GM12878 (cell line): ENCODE measurements around the gene FNDC3B. TPM values are rescaled to one million over a fixed set of nuclear protein-coding genes. Genes with fewer than 3 reads are reported as not detected.

Source experiments
- ATAC-seq: fragments of 200-7000 bp; cut with Tn5 transposase; 3 replicates; pipeline ENCODE4 v1.9.1; 2020; ENCODE audit warnings: mild to moderate bottlenecking, moderate library complexity
- BruUV-seq: library from RNA; stranded (reverse); fragments of 400-500 nt; replicated peaks from 2 replicates; lab custom pipeline; 2021; lab: Mats Ljungman, UMichigan
- CTCF ChIA-PET: fragments of 300-600 bp; sonication (Branson Sonifier 250); formaldehyde crosslinking; extraction: SDS; loops from one replicate; lab custom pipeline; 2021; ENCODE audit warnings: inconsistent platforms; lab: Yijun Ruan, JAX
- POLR2A ChIA-PET: fragments of 350-600 bp; formaldehyde crosslinking; extraction: SDS; loops from one replicate; lab custom pipeline; 2021; ENCODE audit warnings: inconsistent platforms; lab: Charles Lee
- RAD21 ChIA-PET: fragments of 300-600 bp; sonication (Branson Sonifier 250); formaldehyde crosslinking; loops from one replicate; lab custom pipeline; 2023; ENCODE audit warnings: antibody characterized with exemption; ENCODE audit not compliant: unreplicated experiment; lab: Charles Lee
- SMC1A ChIA-PET: fragments of 300-600 bp; sonication (Branson Sonifier 250); formaldehyde crosslinking; loops from one replicate; lab custom pipeline; 2023; ENCODE audit not compliant: unreplicated experiment, uncharacterized antibody; lab: Charles Lee
- DNase-seq: peaks from one replicate; pipeline ENCODE4 v3.0.0-alpha.2; 2011; ENCODE audit warnings: low read depth, low spot score
- FAIRE-seq: peaks from 3 replicates; lab custom pipeline; 2011; peaks lifted over from hg19 to GRCh38; lab: Jason Lieb, UNC
- H2AFZ ChIP-seq: 2 replicates; pipeline ENCODE4 v1.6.0; 2011; ENCODE audit warnings: low read depth, low read length, control low read depth; ENCODE audit not compliant: control insufficient read depth
- H3K27ac ChIP-seq: 2 replicates; pipeline ENCODE4 v1.5.1; 2011; ENCODE audit warnings: control low read depth; ENCODE audit not compliant: control insufficient read depth, insufficient read depth
- H3K27me3 ChIP-seq, 2 experiments: replicated peaks in 1 of 2; 2 replicates each; pipeline versions ENCODE4 v1.6.0 to v1.6.1; 2011; ENCODE audit warnings: low read length in 1 of 2; ENCODE audit not compliant: control insufficient read depth in 2 of 2, insufficient read depth in 2 of 2
- H3K36me3 ChIP-seq, 2 experiments: 2 replicates each; pipeline ENCODE4 v1.5.1; 2011; ENCODE audit warnings: low read length in 1 of 2; ENCODE audit not compliant: control insufficient read depth in 2 of 2, insufficient read depth in 2 of 2
- H3K4me1 ChIP-seq: 2 replicates; pipeline ENCODE4 v1.6.1; 2011; ENCODE audit warnings: mild to moderate bottlenecking, low read length, moderate library complexity, mixed read lengths; ENCODE audit not compliant: control insufficient read depth, insufficient read depth
- H3K4me2 ChIP-seq: 2 replicates; pipeline ENCODE4 v1.6.0; 2011; ENCODE audit warnings: control low read depth; ENCODE audit not compliant: control insufficient read depth, insufficient read depth
- H3K4me3 ChIP-seq: fragments of 200-600 bp; sonication (generic); 2 replicates; pipeline ENCODE4 v1.5.1; 2016
- H3K79me2 ChIP-seq: 2 replicates; pipeline ENCODE4 v1.6.0; 2011; ENCODE audit warnings: low read length; ENCODE audit not compliant: control insufficient read depth, insufficient read depth
- H3K9ac ChIP-seq: 2 replicates; pipeline ENCODE4 v1.8.0; 2011; ENCODE audit warnings: low read length, control low read depth, mixed read lengths; ENCODE audit not compliant: control insufficient read depth, insufficient read depth
- H3K9me3 ChIP-seq: replicated peaks from 3 replicates; pipeline ENCODE4 v1.5.1; 2011; ENCODE audit warnings: mild to moderate bottlenecking, low read length; ENCODE audit not compliant: control insufficient read depth, insufficient read depth
- H4K20me1 ChIP-seq: 2 replicates; pipeline ENCODE4 v1.6.0; 2011; ENCODE audit not compliant: control insufficient read depth, insufficient read depth
- ATF3 ChIP-seq: IDR thresholded peaks from 2 replicates; pipeline ENCODE4 v1.6.1; 2011; ENCODE audit warnings: low read depth, mild to moderate bottlenecking, low read length, moderate library complexity, borderline replicate concordance; ENCODE audit errors: extremely low read depth
- SMAD1 ChIP-seq: fragments of 450-650 bp; IDR thresholded peaks from 2 replicates; pipeline ENCODE4 v1.6.1; 2018; ENCODE audit warnings: mild to moderate bottlenecking, low read depth; ENCODE audit not compliant: partially characterized antibody
- TCF7 ChIP-seq: IDR thresholded peaks from 2 replicates; pipeline ENCODE4 v1.6.1; 2014; ENCODE audit warnings: antibody characterized with exemption, borderline replicate concordance
- WGBS: methylation state at CpG from one replicate; pipeline ENCODE4 v1.1.6; 2016; ENCODE audit warnings: low lambda C conversion rate; ENCODE audit not compliant: insufficient replicate concordance, insufficient coverage; ENCODE audit errors: missing lambda C conversion rate; 5-methylcytosine and 5-hydroxymethylcytosine counted together
- in situ Hi-C: fragments of 300-500 bp; cut with MboI; formaldehyde crosslinking; loops from 9 replicates; pipeline ENCODE4 v1.14.3; 2018; ENCODE audit warnings: mixed read lengths
- intact Hi-C: fragments of 100-400 bp; cut with micrococcal nuclease; formaldehyde crosslinking; loops from one replicate; pipeline ENCODE4 v1.14.2; 2022; ENCODE audit not compliant: unreplicated experiment
- polyA plus RNA-seq, 11 experiments: library from polyadenylated mRNA; depleted of rRNA in 4 of 11; unstranded in 6 of 11; stranded (reverse) in 5 of 11; fragments of >200 nt; fragmentation: Nextera tagmentation in 4 of 11; fragmentation: Illumina TruSeq in 1 of 11; extraction: Ambion mirVana in 4 of 11; extraction: Trizol in 1 of 11; gene quantifications; 1 replicate in 1 of 11; 2 replicates in 10 of 11; pipeline versions ENCODE4 v1.2.1 to v1.2.3, GENCODE V29; 2011 to 2016; ENCODE audit warnings: inconsistent platforms in 2 of 11, missing spikeins in 2 of 11, low read depth in 1 of 11
- total RNA-seq, 4 experiments: library from RNA; depleted of rRNA in 3 of 4; stranded (reverse); fragments of >200 nt in 3 of 4; fragmentation: Illumina TruSeq in 1 of 4; extraction: Trizol in 1 of 4; gene quantifications; 2 replicates each; pipeline versions ENCODE4 v1.2.1 to v1.2.3, GENCODE V29; 2013 to 2021
- TF ChIP-seq, protein P1 (sequence below): fragments of 450-650 bp; formaldehyde crosslinking; IDR thresholded peaks from 2 replicates; pipeline ENCODE4 v1.4.0; 2022; ENCODE audit warnings: mild to moderate bottlenecking, moderate library complexity

FNDC3B gene
- total and polyA plus RNA-seq, 10 of the 15 experiments (the other 5 are each of a cell fraction or from before 2014, with no cell fraction given), result 7.9 to 35.0 (median 18.5) TPM

GRCh38 chr3:172441581-172441980 is 402.2 kb downstream of the FNDC3B start:
- POLR2A ChIA-PET, result no interaction called here
- SMC1A ChIA-PET, result interaction anchor here (0.6 kb wide), 2 partner anchors 557 to 1380 kb away, joined by 3 read pairs; no protein-coding TSS in a partner anchor
- WGBS, result 55% methylated on average over 5 of the region's 5 CpGs
- H3K9me3 ChIP-seq, result no peaks in the 10 kb centered on the region
- CTCF ChIA-PET, result interaction anchor here (0.6 to 1.1 kb wide), 2 partner anchors 20 to 1425 kb away, joined by 3 to 4 read pairs; no protein-coding TSS in a partner anchor
- intact Hi-C loops, result no loop called here
- DNase-seq (no peak), ATAC-seq (no peak), FAIRE-seq (no peak)
- no peaks in the 10 kb centered on the region for H3K79me2 ChIP-seq
- no peak overlapping the region for H3K27ac ChIP-seq
- no peaks in the 10 kb centered on the region for H3K36me3 ChIP-seq
- in situ Hi-C loops, result no loop called here
- no peaks in the 10 kb centered on the region for H4K20me1 ChIP-seq
- no peak for TF ChIP-seq ATF3
- no peaks in the 10 kb centered on the region for H3K4me1 ChIP-seq
- peaks cover 0 to 4% of the 10 kb centered on the region in 2 experiments; a peak in 2 of 4 replicates for H3K27me3 ChIP-seq
- H3K9ac ChIP-seq, result no peak overlapping the region
- H2AFZ ChIP-seq, result no peak overlapping the region
- H3K4me2 ChIP-seq, result no peak overlapping the region
- BruUV-seq, result no TSS peak
- H3K4me3 ChIP-seq, result no peak overlapping the region
- RAD21 ChIA-PET, result no interaction called here

- Histone ChIP-seq H3K4me3 (no peak overlapping the region), H3K9me3 (no peaks in the 10 kb centered on the region; the same call in 2 of the 3 replicates), H3K27ac (no peak overlapping the region), H3K9ac (no peak overlapping the region), H3K36me3 (no peaks in the 10 kb centered on the region), H4K20me1 (no peaks in the 10 kb centered on the region), H3K27me3 (peaks cover 3 to 13% of the 10 kb centered on the region in 2 experiments), H3K4me2 (no peak overlapping the region), H3K79me2 (no peaks in the 10 kb centered on the region), H2AFZ (no peak overlapping the region), H3K4me1 (no peaks in the 10 kb centered on the region)
- ChIA-PET POLR2A (no interaction called here), RAD21 (no interaction called here), CTCF (no interaction called here), SMC1A (no interaction called here)
- TF ChIP-seq, protein P1, sequence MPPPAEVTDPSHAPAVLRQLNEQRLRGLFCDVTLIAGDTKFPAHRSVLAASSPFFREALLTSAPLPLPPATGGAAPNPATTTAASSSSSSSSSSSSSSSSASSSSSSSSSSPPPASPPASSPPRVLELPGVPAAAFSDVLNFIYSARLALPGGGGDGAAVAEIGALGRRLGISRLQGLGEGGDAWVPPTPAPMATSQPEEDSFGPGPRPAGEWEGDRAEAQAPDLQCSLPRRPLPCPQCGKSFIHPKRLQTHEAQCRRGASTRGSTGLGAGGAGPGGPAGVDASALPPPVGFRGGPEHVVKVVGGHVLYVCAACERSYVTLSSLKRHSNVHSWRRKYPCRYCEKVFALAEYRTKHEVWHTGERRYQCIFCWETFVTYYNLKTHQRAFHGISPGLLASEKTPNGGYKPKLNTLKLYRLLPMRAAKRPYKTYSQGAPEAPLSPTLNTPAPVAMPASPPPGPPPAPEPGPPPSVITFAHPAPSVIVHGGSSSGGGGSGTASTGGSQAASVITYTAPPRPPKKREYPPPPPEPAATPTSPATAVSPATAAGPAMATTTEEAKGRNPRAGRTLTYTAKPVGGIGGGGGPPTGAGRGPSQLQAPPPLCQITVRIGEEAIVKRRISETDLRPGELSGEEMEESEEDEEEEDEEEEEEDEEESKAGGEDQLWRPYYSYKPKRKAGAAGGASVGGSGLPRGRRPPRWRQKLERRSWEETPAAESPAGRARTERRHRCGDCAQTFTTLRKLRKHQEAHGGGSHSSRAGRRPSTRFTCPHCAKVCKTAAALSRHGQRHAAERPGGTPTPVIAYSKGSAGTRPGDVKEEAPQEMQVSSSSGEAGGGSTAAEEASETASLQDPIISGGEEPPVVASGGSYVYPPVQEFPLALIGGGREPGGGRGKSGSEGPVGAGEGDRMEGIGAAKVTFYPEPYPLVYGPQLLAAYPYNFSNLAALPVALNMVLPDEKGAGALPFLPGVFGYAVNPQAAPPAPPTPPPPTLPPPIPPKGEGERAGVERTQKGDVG (CRISPR knock-in tag), result no peak
- TF ChIP-seq SMAD1, result no peak
- no peak for TF ChIP-seq TCF7
- in situ Hi-C loops (no loop called here), intact Hi-C loops (no loop called here)
- ATAC-seq (no peak), FAIRE-seq (no peak), DNase-seq (no peak)
- 5% methylated on average over 1 of the region's 1 CpG for WGBS
- BruUV-seq, result no TSS peak
These were observed 403.2 kb downstream of the FNDC3B start for GRCh38 chr3:172442606-172443005.
